ENCODE data around the gene NEK7.

Gene NEK7

DNA sequence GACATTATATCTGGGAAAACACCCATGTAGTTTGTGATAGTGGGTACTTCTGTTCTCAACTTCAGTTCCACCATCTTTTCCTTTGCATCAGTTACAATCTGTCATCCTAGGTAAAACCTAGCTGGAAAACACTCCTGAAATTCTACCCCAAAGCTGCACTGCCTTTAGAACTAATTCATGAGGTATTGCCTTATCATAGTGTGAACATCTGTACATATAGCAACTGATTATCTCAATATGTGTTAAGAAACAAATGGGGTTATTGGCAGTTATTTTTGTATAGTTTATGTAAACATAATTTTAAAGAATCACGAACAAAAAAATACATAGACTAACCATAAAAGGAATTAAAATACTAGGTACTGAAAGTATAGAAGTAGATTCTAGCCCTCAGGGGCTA lies 6.4 kb upstream of the NEK7 start:
- DNase-seq, result no peak

DNA sequence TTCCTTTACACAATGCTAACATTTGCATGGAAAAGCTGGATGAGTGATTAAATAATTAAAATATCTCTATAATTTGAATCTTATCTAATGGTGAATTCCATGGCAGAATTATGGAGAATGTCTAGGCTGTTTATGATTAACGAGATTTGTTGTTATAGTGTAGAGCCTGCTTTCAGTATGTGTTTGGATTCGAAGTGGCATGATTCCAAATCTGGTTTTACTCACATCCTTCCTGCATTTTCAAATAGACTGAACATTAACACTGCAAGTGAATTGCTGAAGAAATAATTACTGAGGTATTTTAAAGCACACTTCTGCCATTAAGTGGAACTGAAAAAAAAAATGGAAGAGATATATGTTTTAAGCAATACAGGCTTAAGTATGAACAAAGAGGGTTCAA lies 5.1 kb upstream of the NEK7 start:
- DNase-seq, result no peak

- no peak for DNase-seq
Observed at GRCh38 chr1:198153103-198153502, 3.7 kb upstream of the NEK7 start.

- no peak for DNase-seq
Observed at GRCh38 chr1:198153804-198154203, 3.0 kb upstream of the NEK7 start.

DNA sequence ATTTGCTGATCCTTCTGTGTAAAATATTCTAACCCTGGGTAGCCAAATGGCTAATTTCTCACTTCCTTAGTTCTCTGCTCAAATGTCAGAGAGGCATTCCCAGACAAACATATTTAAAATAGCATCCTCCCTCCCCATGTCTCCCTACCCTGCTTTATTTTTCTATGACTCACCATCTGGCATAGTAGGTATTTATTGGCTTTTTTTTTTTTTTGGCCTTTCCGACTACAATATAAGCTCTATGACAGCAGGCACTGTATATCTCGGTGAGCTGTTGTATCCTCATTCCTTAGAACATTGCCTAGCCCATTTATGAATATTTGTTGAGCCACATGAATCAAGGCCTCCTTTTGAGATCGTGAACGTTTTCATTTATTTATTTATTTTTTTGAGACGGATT lies 1.5 kb upstream of the NEK7 start:
- DNase-seq, result no peak

DNA sequence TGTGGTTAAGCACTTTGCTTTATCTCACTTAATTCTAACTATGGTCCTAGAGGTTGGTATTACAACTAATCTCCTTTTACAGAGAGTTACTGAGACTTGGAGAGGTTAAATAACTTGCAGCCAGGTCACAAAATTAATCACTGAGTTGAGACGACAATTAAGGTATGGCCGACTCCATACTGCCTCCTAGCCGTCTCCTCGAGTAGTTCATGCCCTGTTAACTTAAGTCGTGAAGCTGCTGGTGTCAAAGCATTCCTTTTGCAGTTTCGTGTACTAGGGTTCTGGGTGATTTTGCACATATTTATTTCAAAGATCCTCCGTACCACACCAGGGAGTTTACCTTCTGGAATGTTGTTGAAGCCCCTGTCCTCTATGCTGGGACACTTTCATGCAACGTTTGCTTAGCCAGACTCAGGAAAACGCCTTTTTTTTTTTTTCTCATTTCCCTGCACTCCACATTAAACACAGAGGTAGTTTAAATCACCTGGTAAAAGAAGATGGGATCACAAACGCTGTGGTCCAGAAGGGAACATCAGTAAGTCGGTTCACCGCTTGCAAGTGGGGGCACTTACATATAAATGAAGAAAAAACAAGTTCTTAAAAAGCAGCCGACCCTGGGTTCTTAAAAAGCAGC lies 570 bp upstream of the NEK7 start:
- no peak for DNase-seq

DNA sequence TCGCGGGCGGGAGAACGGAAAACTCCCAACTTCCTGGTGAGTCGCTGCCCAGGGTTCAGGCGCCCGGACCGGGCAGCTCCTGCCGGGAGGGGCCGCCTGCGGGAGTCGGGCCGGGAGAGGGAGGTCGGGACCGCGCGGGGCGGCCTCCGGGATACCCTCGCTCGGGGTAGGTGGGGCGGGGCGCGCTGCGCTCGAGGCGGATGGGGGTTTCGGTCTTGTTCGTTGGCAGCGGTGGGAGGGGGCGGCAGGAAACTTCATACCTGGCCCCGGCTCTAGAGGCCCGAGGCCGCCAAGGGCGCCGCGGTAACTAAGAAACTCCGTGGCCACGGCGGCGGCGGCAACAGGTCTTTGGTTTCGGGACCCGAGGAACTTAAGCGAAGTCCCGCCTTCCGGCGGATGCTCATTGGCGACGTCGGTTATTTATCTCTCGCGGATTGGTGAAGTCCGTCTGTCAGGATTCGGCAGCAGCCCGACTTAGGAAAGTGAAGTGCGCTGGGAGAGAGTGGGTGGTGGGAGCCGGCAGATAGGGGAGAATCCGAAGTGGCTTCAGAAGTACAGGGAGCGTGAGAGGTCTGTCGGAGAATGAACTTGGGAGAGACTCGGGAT lies 546 bp downstream of the NEK7 start:
- DNase-seq, result no peak

GRCh38 chr1:198157847-198158725 lies 1.3 kb downstream of the NEK7 start:
- DNase-seq, result no peak

- DNase-seq, result peak; percentile 69
Observed at GRCh38 chr1:198158735-198159589, 2.2 kb downstream of the NEK7 start.

GRCh38 chr1:198160222-198160621 lies 3.4 kb downstream of the NEK7 start:
- DNase-seq, result no peak

- DNase-seq, result no peak
Observed at GRCh38 chr1:198160946-198161614, 4.3 kb downstream of the NEK7 start.

GRCh38 chr1:198161718-198162090 lies 4.9 kb downstream of the NEK7 start:
- DNase-seq, result no peak

GRCh38 chr1:198162091-198162767 lies 5.4 kb downstream of the NEK7 start:
- no peak for DNase-seq

- no peak for DNase-seq
Observed at GRCh38 chr1:198165927-198166647, 9.3 kb downstream of the NEK7 start.

DNA sequence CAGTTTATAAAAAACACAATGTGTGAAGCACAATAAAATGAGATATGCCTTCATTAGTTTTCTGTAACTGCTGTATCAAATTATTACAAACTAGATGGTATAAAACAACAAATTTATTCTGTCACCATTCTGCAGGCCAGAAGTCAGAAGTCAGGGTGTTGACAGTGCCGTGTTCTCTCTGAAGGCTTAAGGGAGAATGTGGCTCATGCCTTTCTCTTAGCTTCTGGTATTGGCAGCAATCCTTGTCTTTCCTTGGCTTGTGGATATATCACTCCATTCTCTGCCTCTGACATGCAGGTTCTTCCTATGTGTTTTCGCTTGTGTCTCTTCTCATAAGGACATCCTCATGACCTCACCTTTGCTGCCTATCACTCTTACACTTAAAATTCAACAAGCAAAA lies 10.1 kb downstream of the NEK7 start:
- DNase-seq, result no peak

GRCh38 chr1:198167436-198167934 lies 10.7 kb downstream of the NEK7 start:
- no peak for DNase-seq

DNA sequence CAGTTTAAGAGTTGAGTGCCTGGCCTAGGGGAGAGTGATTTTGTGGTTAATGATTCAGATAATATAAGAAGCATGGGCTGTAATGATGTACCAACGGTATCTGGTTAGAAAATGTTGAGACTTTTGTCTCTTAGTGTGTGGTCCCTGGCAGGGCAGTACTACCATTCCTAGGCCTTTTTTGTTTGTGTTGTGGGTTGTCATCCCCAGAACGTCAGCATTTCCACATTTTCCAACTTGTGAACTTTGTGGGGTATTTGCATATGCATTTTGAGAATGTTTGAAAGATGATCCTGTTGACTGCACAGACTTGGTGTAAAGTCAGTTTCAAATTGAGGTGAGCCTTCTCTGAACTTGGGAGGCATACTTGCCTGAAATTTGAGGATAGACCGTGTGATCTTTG lies 11.4 kb downstream of the NEK7 start:
- DNase-seq, result no peak

DNA sequence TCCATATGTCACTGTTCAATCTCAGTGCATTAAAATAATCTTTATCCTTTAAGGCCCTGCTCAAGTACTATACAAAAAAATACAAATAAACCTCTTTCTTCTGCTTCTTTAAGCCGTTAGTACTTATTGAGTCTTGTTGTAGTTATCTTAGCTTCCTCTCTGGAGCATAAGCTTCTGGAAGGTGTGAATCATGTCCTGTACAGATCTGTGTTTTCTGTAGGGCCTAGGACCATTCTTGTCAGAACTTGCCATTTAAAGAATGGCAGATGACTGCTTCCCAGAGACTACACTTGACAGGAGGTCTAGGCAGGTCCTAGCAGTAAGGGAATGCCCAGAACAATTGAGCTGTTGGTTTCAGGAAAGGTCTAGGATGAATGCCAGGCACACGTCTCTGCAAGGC lies 12.9 kb downstream of the NEK7 start:
- no peak for DNase-seq

GRCh38 chr1:198171667-198172540 lies 15.1 kb downstream of the NEK7 start:
- no peak for DNase-seq

DNA sequence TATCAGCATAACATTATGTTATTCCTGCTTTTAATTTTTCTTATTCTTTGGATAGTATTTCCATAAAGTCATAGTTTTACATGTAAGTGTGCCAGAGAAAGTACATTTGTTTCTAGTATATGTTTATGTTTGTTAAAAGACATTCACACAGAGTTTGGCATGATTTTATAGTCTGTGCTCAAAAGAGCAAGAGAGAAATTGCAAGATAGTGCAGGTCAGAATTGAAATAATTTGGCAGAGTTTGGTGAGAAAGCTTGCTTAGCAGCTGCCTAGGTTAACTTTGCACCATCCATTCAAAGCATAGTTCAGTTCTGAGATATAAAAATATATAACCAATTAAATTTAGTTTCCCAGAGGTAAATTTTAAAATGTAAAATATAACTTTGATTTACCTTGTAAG lies 17.0 kb downstream of the NEK7 start:
- DNase-seq, result no peak

All from GOT3 (cell line).